ENCODE measurements around the gene MED6. TPM values are rescaled to one million over a fixed set of nuclear protein-coding genes. Genes with fewer than 3 reads are reported as not detected.

MED6 gene
- 100 to 1,000 TPM in 2 of 3 donors, 10 to 100 TPM in 1; 92.0 to 104 (median 102) TPM for total RNA-seq
- total RNA-seq (2013) = 60.4 TPM

DNA sequence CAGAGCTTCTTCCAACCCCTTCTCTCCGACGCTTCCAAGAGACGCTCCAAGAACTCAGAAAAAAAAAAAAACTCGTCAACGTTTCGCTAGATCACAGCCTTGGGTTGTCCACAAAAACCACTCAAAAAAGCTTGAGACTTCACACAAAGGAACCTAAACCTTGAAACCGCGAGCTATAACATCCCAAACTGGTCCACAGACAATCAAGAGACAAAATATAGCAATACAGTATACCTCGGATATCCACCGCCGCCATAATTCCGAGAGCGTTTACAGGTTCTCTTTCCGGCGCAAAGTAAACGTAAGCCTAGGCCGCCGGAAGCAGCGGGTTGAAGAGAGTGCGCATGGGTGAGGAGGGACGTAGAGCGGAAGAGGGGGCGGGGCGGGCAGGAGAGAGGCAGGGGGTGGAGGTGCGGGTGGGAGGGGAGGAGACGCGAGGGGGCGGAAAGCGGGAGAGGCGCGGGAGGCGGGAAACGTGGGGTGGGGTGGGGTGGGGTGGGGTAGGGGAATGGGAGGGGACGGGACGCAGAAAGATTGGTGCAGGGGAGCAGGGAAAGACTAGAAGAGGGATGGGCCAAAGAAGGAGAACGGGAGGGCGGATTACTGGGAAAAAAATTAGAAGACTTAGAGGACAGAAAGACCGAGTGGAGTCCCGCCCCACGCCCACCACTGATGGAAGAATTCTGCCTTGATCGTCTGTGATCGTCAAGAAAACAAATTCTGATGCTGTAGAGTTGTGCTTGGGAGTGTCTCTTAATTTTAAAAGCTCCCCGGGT is at the start of gene MED6:
MED6 (minus strand) TSS at position 274 of the 776 bp plus-strand sequence; CDS start at position 256, 18 bp downstream.
- H3K27me3 Mint-ChIP-seq (ENCODE audit: low read depth in 2 of 2) = peaks cover 0 to 8% of the 10 kb centered on the region in 2 donors
- Histone ChIP-seq H3K36me3 (ENCODE audit: control insufficient read depth, insufficient read depth, low read length) (peaks cover 10% of the 10 kb centered on the region), H3K4me3 (ENCODE audit: low read length) (peak within 1 kb of the TSS; percentile 57), H3K4me1 (ENCODE audit: control insufficient read depth, insufficient read depth, low read length) (peaks cover 8% of the 10 kb centered on the region), H3K27me3 (ENCODE audit: control insufficient read depth, insufficient read depth, low read length) (no peaks in the 10 kb centered on the region), H3K9me3 (ENCODE audit: control insufficient read depth, insufficient read depth, low read length) (no peaks in the 10 kb centered on the region), H3K27ac (ENCODE audit: low read length) (peak within 1 kb of the TSS; percentile 71)
- peaks cover 26 to 34% of the 10 kb centered on the region in 2 donors for H3K4me1 Mint-ChIP-seq
- TF ChIP-seq, protein P1, sequence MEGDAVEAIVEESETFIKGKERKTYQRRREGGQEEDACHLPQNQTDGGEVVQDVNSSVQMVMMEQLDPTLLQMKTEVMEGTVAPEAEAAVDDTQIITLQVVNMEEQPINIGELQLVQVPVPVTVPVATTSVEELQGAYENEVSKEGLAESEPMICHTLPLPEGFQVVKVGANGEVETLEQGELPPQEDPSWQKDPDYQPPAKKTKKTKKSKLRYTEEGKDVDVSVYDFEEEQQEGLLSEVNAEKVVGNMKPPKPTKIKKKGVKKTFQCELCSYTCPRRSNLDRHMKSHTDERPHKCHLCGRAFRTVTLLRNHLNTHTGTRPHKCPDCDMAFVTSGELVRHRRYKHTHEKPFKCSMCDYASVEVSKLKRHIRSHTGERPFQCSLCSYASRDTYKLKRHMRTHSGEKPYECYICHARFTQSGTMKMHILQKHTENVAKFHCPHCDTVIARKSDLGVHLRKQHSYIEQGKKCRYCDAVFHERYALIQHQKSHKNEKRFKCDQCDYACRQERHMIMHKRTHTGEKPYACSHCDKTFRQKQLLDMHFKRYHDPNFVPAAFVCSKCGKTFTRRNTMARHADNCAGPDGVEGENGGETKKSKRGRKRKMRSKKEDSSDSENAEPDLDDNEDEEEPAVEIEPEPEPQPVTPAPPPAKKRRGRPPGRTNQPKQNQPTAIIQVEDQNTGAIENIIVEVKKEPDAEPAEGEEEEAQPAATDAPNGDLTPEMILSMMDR (IDR thresholded peaks at IDR 0.05) = no peak
- H3K36me3 Mint-ChIP-seq = no peaks in the 10 kb centered on the region
- WGBS (ENCODE audit: insufficient coverage) = under 1% methylated on average over 41 of the region's 43 CpGs
- H3K4me3 Mint-ChIP-seq = peak within 1 kb of the TSS; percentile 100
- H3K27ac Mint-ChIP-seq = peak within 1 kb of the TSS; percentile 95 to 98
- intact Hi-C loops (cut with micrococcal nuclease) = no loop called here
- no peaks in the 10 kb centered on the region for H3K9me3 Mint-ChIP-seq
- ATAC-seq = peak; percentile 96 to 100 (median 99)
- DNase-seq = peak; percentile 87 to 96

- DNase-seq (no peak), ATAC-seq (no peak)
- TF ChIP-seq, protein P1 (IDR thresholded peaks at IDR 0.05) = no peak
- no peaks in the 10 kb centered on the region for H3K36me3 ChIP-seq (ENCODE audit: control insufficient read depth, insufficient read depth, low read length)
- H3K27me3 ChIP-seq (ENCODE audit: control insufficient read depth, insufficient read depth, low read length) = no peaks in the 10 kb centered on the region
- Mint-ChIP-seq H3K4me1 (peaks cover 0 to 22% of the 10 kb centered on the region in 2 donors), H3K27ac (no peak overlapping the region), H3K4me3 (no peak overlapping the region), H3K36me3 (no peaks in the 10 kb centered on the region), H3K27me3 (ENCODE audit: low read depth in 2 of 2) (no peaks in the 10 kb centered on the region), H3K9me3 (no peaks in the 10 kb centered on the region)
- H3K4me1 ChIP-seq (ENCODE audit: control insufficient read depth, insufficient read depth, low read length) = peaks cover 10% of the 10 kb centered on the region
- intact Hi-C loops (cut with micrococcal nuclease) = no loop called here
- no peaks in the 10 kb centered on the region for H3K9me3 ChIP-seq (ENCODE audit: control insufficient read depth, insufficient read depth, low read length)
- no peak overlapping the region for H3K4me3 ChIP-seq (ENCODE audit: low read length)
- 96% methylated on average over 3 of the region's 4 CpGs for WGBS (ENCODE audit: insufficient coverage)
- no peak overlapping the region for H3K27ac ChIP-seq (ENCODE audit: low read length)
Observed at GRCh38 chr14:70649803-70650202, 49.3 kb upstream of the MED6 start.

DNA sequence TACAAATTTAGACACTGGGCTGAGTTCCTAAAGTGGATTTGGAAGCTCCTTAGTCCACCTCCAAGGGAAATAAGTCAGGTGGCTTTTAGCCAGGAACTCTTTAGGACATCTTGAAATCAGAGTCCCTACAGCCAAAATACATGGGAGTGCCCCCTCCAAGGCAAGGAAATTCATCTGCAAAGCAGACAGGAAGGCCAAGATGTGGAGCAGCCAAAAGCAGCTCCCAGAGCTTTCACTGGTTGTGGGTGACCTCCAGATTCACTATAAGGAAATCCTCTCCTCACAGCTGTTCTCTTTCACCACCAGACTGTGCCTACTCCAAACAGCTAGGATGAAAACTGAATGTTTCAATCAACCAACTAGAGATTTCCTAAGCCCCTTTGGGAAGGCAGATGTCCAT is 47.9 kb upstream of the MED6 start:
- H3K9me3 Mint-ChIP-seq = no peaks in the 10 kb centered on the region
- H3K27ac ChIP-seq (ENCODE audit: low read length) = no peak overlapping the region
- H3K9me3 ChIP-seq (ENCODE audit: control insufficient read depth, insufficient read depth, low read length) = no peaks in the 10 kb centered on the region
- no peak for ATAC-seq
- no peak overlapping the region for H3K27ac Mint-ChIP-seq
- H3K4me3 ChIP-seq (ENCODE audit: low read length) = no peak overlapping the region
- no peak for DNase-seq
- no peaks in the 10 kb centered on the region for H3K36me3 ChIP-seq (ENCODE audit: control insufficient read depth, insufficient read depth, low read length)
- H3K27me3 ChIP-seq (ENCODE audit: control insufficient read depth, insufficient read depth, low read length) = peaks cover 2% of the 10 kb centered on the region
- TF ChIP-seq, protein P1 (IDR thresholded peaks at IDR 0.05) = no peak
- no peaks in the 10 kb centered on the region for H3K36me3 Mint-ChIP-seq
- H3K4me3 Mint-ChIP-seq = no peak overlapping the region
- H3K4me1 Mint-ChIP-seq = peaks cover 0 to 34% of the 10 kb centered on the region in 2 donors
- H3K4me1 ChIP-seq (ENCODE audit: control insufficient read depth, insufficient read depth, low read length) = peaks cover 3% of the 10 kb centered on the region
- intact Hi-C loops (cut with micrococcal nuclease) = no loop called here
- H3K27me3 Mint-ChIP-seq (ENCODE audit: low read depth in 2 of 2) = no peaks in the 10 kb centered on the region
